GM12878 (cell line): ENCODE data around the gene TXLNB. TPM values are rescaled to one million over a fixed set of nuclear protein-coding genes. Genes with fewer than 3 reads are reported as not detected.

Source experiments
- ATAC-seq: fragments of 200-7000 bp; cut with Tn5 transposase; 3 replicates; pipeline ENCODE4 v1.9.1; 2020; ENCODE audit warnings: mild to moderate bottlenecking, moderate library complexity
- BruUV-seq: library from RNA; stranded (reverse); fragments of 400-500 nt; replicated peaks from 2 replicates; lab custom pipeline; 2021; lab: Mats Ljungman, UMichigan
- CTCF ChIA-PET: fragments of 300-600 bp; sonication (Branson Sonifier 250); formaldehyde crosslinking; extraction: SDS; loops from one replicate; lab custom pipeline; 2021; ENCODE audit warnings: inconsistent platforms; lab: Yijun Ruan, JAX
- POLR2A ChIA-PET: fragments of 350-600 bp; formaldehyde crosslinking; extraction: SDS; loops from one replicate; lab custom pipeline; 2021; ENCODE audit warnings: inconsistent platforms; lab: Charles Lee
- RAD21 ChIA-PET: fragments of 300-600 bp; sonication (Branson Sonifier 250); formaldehyde crosslinking; loops from one replicate; lab custom pipeline; 2023; ENCODE audit warnings: antibody characterized with exemption; ENCODE audit not compliant: unreplicated experiment; lab: Charles Lee
- SMC1A ChIA-PET: fragments of 300-600 bp; sonication (Branson Sonifier 250); formaldehyde crosslinking; loops from one replicate; lab custom pipeline; 2023; ENCODE audit not compliant: unreplicated experiment, uncharacterized antibody; lab: Charles Lee
- DNase-seq: peaks from one replicate; pipeline ENCODE4 v3.0.0-alpha.2; 2011; ENCODE audit warnings: low read depth, low spot score
- FAIRE-seq: peaks from 3 replicates; lab custom pipeline; 2011; peaks lifted over from hg19 to GRCh38; lab: Jason Lieb, UNC
- H2AFZ ChIP-seq: 2 replicates; pipeline ENCODE4 v1.6.0; 2011; ENCODE audit warnings: low read depth, low read length, control low read depth; ENCODE audit not compliant: control insufficient read depth
- H3K27ac ChIP-seq: 2 replicates; pipeline ENCODE4 v1.5.1; 2011; ENCODE audit warnings: control low read depth; ENCODE audit not compliant: control insufficient read depth, insufficient read depth
- H3K27me3 ChIP-seq, 2 experiments: replicated peaks in 1 of 2; 2 replicates each; pipeline versions ENCODE4 v1.6.0 to v1.6.1; 2011; ENCODE audit warnings: low read length in 1 of 2; ENCODE audit not compliant: control insufficient read depth in 2 of 2, insufficient read depth in 2 of 2
- H3K36me3 ChIP-seq, 2 experiments: 2 replicates each; pipeline ENCODE4 v1.5.1; 2011; ENCODE audit warnings: low read length in 1 of 2; ENCODE audit not compliant: control insufficient read depth in 2 of 2, insufficient read depth in 2 of 2
- H3K4me1 ChIP-seq: 2 replicates; pipeline ENCODE4 v1.6.1; 2011; ENCODE audit warnings: mild to moderate bottlenecking, low read length, moderate library complexity, mixed read lengths; ENCODE audit not compliant: control insufficient read depth, insufficient read depth
- H3K4me2 ChIP-seq: 2 replicates; pipeline ENCODE4 v1.6.0; 2011; ENCODE audit warnings: control low read depth; ENCODE audit not compliant: control insufficient read depth, insufficient read depth
- H3K4me3 ChIP-seq: fragments of 200-600 bp; sonication (generic); 2 replicates; pipeline ENCODE4 v1.5.1; 2016
- H3K79me2 ChIP-seq: 2 replicates; pipeline ENCODE4 v1.6.0; 2011; ENCODE audit warnings: low read length; ENCODE audit not compliant: control insufficient read depth, insufficient read depth
- H3K9ac ChIP-seq: 2 replicates; pipeline ENCODE4 v1.8.0; 2011; ENCODE audit warnings: low read length, control low read depth, mixed read lengths; ENCODE audit not compliant: control insufficient read depth, insufficient read depth
- H3K9me3 ChIP-seq: replicated peaks from 3 replicates; pipeline ENCODE4 v1.5.1; 2011; ENCODE audit warnings: mild to moderate bottlenecking, low read length; ENCODE audit not compliant: control insufficient read depth, insufficient read depth
- H4K20me1 ChIP-seq: 2 replicates; pipeline ENCODE4 v1.6.0; 2011; ENCODE audit not compliant: control insufficient read depth, insufficient read depth
- ASH2L ChIP-seq: fragments of 300-600, 200-600 bp; sonication (generic); IDR thresholded peaks from 2 replicates; pipeline ENCODE4 v1.6.1; 2017; ENCODE audit warnings: low read depth, mild to moderate bottlenecking, borderline replicate concordance
- EP300 ChIP-seq, 2 experiments: fragments of 150-350 bp in 1 of 2; IDR thresholded peaks; 2 replicates each; pipeline ENCODE4 v1.6.1; 2011 to 2012; ENCODE audit warnings: low read depth in 2 of 2, low read length in 2 of 2, borderline replicate concordance in 1 of 2, improper control_type of control experiment in 1 of 2, inconsistent platforms in 1 of 2; ENCODE audit not compliant: control insufficient read depth in 1 of 2
- HDAC2 ChIP-seq: fragments of 200-600 bp; sonication (generic); IDR thresholded peaks from 2 replicates; pipeline ENCODE4 v1.6.1; 2017
- MEF2B ChIP-seq: fragments of 450-650 bp; IDR thresholded peaks from 2 replicates; pipeline ENCODE4 v1.6.1; 2018; ENCODE audit warnings: mild to moderate bottlenecking, moderate library complexity; ENCODE audit not compliant: partially characterized antibody, poor library complexity, severe bottlenecking
- NFXL1 ChIP-seq: fragments of 450-650 bp; IDR thresholded peaks from 2 replicates; pipeline ENCODE4 v1.6.1; 2017; ENCODE audit warnings: antibody characterized with exemption, mild to moderate bottlenecking, borderline replicate concordance
- NRF1 ChIP-seq: conservative IDR thresholded peaks from 2 replicates; pipeline ENCODE4 v1.6.1; 2011; ENCODE audit warnings: mild to moderate bottlenecking, low read depth, low read length, improper control_type of control experiment
- WRNIP1 ChIP-seq: IDR thresholded peaks from 2 replicates; pipeline ENCODE4 v1.6.1; 2011; ENCODE audit warnings: low read depth, low read length, improper control_type of control experiment, borderline replicate concordance
- WGBS: methylation state at CpG from one replicate; pipeline ENCODE4 v1.1.6; 2016; ENCODE audit warnings: low lambda C conversion rate; ENCODE audit not compliant: insufficient replicate concordance, insufficient coverage; ENCODE audit errors: missing lambda C conversion rate; 5-methylcytosine and 5-hydroxymethylcytosine counted together
- in situ Hi-C: fragments of 300-500 bp; cut with MboI; formaldehyde crosslinking; loops from 9 replicates; pipeline ENCODE4 v1.14.3; 2018; ENCODE audit warnings: mixed read lengths
- intact Hi-C: fragments of 100-400 bp; cut with micrococcal nuclease; formaldehyde crosslinking; loops from one replicate; pipeline ENCODE4 v1.14.2; 2022; ENCODE audit not compliant: unreplicated experiment
- polyA plus RNA-seq, 11 experiments: library from polyadenylated mRNA; depleted of rRNA in 4 of 11; unstranded in 6 of 11; stranded (reverse) in 5 of 11; fragments of >200 nt; fragmentation: Nextera tagmentation in 4 of 11; fragmentation: Illumina TruSeq in 1 of 11; extraction: Ambion mirVana in 4 of 11; extraction: Trizol in 1 of 11; gene quantifications; 1 replicate in 1 of 11; 2 replicates in 10 of 11; pipeline versions ENCODE4 v1.2.1 to v1.2.3, GENCODE V29; 2011 to 2016; ENCODE audit warnings: inconsistent platforms in 2 of 11, missing spikeins in 2 of 11, low read depth in 1 of 11
- total RNA-seq, 4 experiments: library from RNA; depleted of rRNA in 3 of 4; stranded (reverse); fragments of >200 nt in 3 of 4; fragmentation: Illumina TruSeq in 1 of 4; extraction: Trizol in 1 of 4; gene quantifications; 2 replicates each; pipeline versions ENCODE4 v1.2.1 to v1.2.3, GENCODE V29; 2013 to 2021
- TF ChIP-seq, protein P1 (sequence below), 3 experiments: IDR thresholded peaks in 2 of 3; conservative IDR thresholded peaks in 1 of 3; 2 replicates each; pipeline ENCODE4 v1.5.1; 2011; ENCODE audit warnings: low read depth in 3 of 3, low read length in 3 of 3, mild to moderate bottlenecking in 3 of 3, control low read depth in 2 of 3, moderate library complexity in 2 of 3, inconsistent platforms in 1 of 3, mixed read lengths in 1 of 3; ENCODE audit not compliant: control insufficient read depth in 2 of 3, insufficient read depth in 1 of 3; ENCODE audit errors: extremely low read depth in 1 of 3
- TF ChIP-seq, protein P2 (sequence below): IDR thresholded peaks from 2 replicates; pipeline ENCODE4 v1.6.1; 2011; ENCODE audit warnings: borderline replicate concordance, low read depth, mild to moderate bottlenecking, moderate library complexity, low read length; ENCODE audit not compliant: insufficient read depth, poor library complexity, severe bottlenecking
- TF ChIP-seq, protein P3 (sequence below): IDR thresholded peaks from 2 replicates; pipeline ENCODE4 v1.6.1; 2012; ENCODE audit warnings: low read depth, low read length, improper control_type of control experiment

Gene TXLNB
- total and polyA plus RNA-seq, 10 of the 15 experiments (the other 5 are each of a cell fraction or from before 2014, with no cell fraction given) = 0.07 to 1.3 (median 0.22) TPM; not detected in 1

DNA sequence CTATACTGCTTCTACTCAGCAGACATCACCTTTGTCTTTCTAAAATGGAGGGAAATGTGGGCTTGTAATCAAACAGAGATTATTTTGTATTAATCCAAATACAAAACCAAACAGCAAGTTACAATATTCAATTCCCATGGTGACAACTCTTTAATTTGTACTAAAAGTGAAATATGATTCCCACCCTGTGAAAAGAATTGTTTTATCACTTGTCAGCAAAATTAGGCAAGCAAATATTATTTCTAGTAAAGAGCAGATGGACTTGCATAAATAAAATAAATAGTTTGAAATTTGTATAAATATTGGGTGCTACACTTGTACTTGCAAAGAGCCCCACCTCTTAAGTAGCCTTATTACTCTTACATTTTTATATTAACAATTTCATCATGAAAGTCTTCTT is 6.1 kb upstream of the TXLNB start:
- intact Hi-C loops = no loop called here
- H3K4me3 ChIP-seq = no peak overlapping the region
- POLR2A ChIA-PET = no interaction called here
- H4K20me1 ChIP-seq = no peaks in the 10 kb centered on the region
- peaks cover 6% of the 10 kb centered on the region; the same call in 1 of the 2 replicates for H3K4me1 ChIP-seq
- no peak overlapping the region for H3K9ac ChIP-seq
- H3K36me3 ChIP-seq = no peaks in the 10 kb centered on the region
- no peak overlapping the region for H3K4me2 ChIP-seq
- RAD21 ChIA-PET = no interaction called here
- H3K27me3 ChIP-seq = no peaks in the 10 kb centered on the region
- no peak overlapping the region for H2AFZ ChIP-seq
- SMC1A ChIA-PET = no interaction called here
- in situ Hi-C loops = no loop called here
- H3K27ac ChIP-seq = no peak overlapping the region
- no peak for ATAC-seq
- H3K79me2 ChIP-seq = no peaks in the 10 kb centered on the region
- no TSS peak for BruUV-seq
- no peak for FAIRE-seq
- no peaks in the 10 kb centered on the region; the same call in 2 of the 3 replicates for H3K9me3 ChIP-seq
- CTCF ChIA-PET = no interaction called here
- TF ChIP-seq, protein P1, sequence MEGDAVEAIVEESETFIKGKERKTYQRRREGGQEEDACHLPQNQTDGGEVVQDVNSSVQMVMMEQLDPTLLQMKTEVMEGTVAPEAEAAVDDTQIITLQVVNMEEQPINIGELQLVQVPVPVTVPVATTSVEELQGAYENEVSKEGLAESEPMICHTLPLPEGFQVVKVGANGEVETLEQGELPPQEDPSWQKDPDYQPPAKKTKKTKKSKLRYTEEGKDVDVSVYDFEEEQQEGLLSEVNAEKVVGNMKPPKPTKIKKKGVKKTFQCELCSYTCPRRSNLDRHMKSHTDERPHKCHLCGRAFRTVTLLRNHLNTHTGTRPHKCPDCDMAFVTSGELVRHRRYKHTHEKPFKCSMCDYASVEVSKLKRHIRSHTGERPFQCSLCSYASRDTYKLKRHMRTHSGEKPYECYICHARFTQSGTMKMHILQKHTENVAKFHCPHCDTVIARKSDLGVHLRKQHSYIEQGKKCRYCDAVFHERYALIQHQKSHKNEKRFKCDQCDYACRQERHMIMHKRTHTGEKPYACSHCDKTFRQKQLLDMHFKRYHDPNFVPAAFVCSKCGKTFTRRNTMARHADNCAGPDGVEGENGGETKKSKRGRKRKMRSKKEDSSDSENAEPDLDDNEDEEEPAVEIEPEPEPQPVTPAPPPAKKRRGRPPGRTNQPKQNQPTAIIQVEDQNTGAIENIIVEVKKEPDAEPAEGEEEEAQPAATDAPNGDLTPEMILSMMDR (IDR thresholded peaks at IDR 0.05 in 2 of 3, conservative IDR thresholded peaks at IDR 0.05 in 1 of 3; ENCODE audit: control insufficient read depth in 2 of 3, extremely low read depth in 1 of 3, insufficient read depth in 1 of 3, low read depth in 3 of 3, low read length in 3 of 3) = no peak
- TF ChIP-seq HDAC2 (no peak), NFXL1 (no peak), ASH2L (no peak)
- DNase-seq = no peak

DNA sequence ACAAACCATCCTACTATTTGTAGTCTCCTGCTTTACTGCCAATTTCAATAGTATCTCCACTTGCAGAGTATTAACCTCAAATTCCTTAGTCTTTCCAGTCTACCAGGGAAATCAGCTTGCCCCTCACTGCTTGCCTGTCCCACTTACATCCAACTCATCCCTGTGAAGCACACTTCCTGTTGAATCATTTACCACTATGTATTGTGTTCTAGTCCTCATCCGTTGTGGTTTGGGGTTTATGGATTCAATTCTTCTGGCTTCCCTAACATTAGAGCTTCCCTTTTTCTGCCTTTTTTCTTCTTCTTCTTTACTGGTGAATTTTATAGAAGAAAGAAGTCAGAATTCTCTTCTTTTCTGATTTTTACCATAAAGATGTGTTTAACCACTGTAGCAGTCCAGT is 5.1 kb upstream of the TXLNB start:
- Histone ChIP-seq H3K27me3 (no peaks in the 10 kb centered on the region), H3K4me2 (no peak overlapping the region), H3K4me3 (no peak overlapping the region), H3K9me3 (no peaks in the 10 kb centered on the region; the same call in 2 of the 3 replicates), H3K36me3 (no peaks in the 10 kb centered on the region), H3K4me1 (peaks cover 16% of the 10 kb centered on the region), H3K79me2 (no peaks in the 10 kb centered on the region), H3K9ac (no peak overlapping the region), H3K27ac (no peak overlapping the region), H2AFZ (no peak overlapping the region), H4K20me1 (no peaks in the 10 kb centered on the region)
- ChIA-PET SMC1A (interaction anchor here (0.9 to 1.0 kb wide), 2 partner anchors 14 to 68 kb away, joined by 3 read pairs; no protein-coding TSS in a partner anchor), POLR2A (no interaction called here), CTCF (interaction anchor here (1.0 kb wide), 1 partner anchor 9 kb away, joined by 3 read pairs; no protein-coding TSS in a partner anchor), RAD21 (no interaction called here)
- DNase-seq (no peak), FAIRE-seq (no peak), ATAC-seq (no peak)
- in situ Hi-C loops (no loop called here), intact Hi-C loops (no loop called here)
- BruUV-seq = no TSS peak
- WGBS = 44% methylated on average over 1 of the region's 1 CpG
- TF ChIP-seq MEF2B = no peak
- TF ChIP-seq WRNIP1 = no peak
- TF ChIP-seq NRF1 = no peak
- TF ChIP-seq EP300 (IDR thresholded peaks at IDR 0.05; ENCODE audit: borderline replicate concordance in 1 of 2, control insufficient read depth in 1 of 2, low read depth in 2 of 2, low read length in 2 of 2) = no peak
- TF ChIP-seq, protein P2, sequence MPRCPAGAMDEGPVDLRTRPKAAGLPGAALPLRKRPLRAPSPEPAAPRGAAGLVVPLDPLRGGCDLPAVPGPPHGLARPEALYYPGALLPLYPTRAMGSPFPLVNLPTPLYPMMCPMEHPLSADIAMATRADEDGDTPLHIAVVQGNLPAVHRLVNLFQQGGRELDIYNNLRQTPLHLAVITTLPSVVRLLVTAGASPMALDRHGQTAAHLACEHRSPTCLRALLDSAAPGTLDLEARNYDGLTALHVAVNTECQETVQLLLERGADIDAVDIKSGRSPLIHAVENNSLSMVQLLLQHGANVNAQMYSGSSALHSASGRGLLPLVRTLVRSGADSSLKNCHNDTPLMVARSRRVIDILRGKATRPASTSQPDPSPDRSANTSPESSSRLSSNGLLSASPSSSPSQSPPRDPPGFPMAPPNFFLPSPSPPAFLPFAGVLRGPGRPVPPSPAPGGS = no peak
- TF ChIP-seq, protein P3, sequence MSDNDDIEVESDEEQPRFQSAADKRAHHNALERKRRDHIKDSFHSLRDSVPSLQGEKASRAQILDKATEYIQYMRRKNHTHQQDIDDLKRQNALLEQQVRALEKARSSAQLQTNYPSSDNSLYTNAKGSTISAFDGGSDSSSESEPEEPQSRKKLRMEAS = no peak
